Fibroblast of mammary gland (primary cell): ENCODE measurements around the gene MYO1D.

Source experiments
- DNase-seq: peaks from one replicate; pipeline ENCODE4 v3.0.0-alpha.2; 2010; ENCODE audit warnings: low read depth
- H3K4me3 ChIP-seq: 2 replicates; pipeline ENCODE4 v1.5.1; 2011; ENCODE audit warnings: low read depth, mild to moderate bottlenecking, low read length, moderate library complexity; ENCODE audit not compliant: control insufficient read depth
- TF ChIP-seq, protein P1 (sequence below): conservative IDR thresholded peaks from 2 replicates; pipeline ENCODE4 v1.5.1; 2011; ENCODE audit warnings: low read depth, low read length, inconsistent platforms; ENCODE audit not compliant: control insufficient read depth, insufficient read depth

MYO1D gene

GRCh38 chr17:32523017-32523680 is 353.8 kb downstream of the MYO1D start:
- no peak overlapping the region for H3K4me3 ChIP-seq
- no peak for DNase-seq

GRCh38 chr17:32520737-32521404 is 356.1 kb downstream of the MYO1D start:
- TF ChIP-seq, protein P1, sequence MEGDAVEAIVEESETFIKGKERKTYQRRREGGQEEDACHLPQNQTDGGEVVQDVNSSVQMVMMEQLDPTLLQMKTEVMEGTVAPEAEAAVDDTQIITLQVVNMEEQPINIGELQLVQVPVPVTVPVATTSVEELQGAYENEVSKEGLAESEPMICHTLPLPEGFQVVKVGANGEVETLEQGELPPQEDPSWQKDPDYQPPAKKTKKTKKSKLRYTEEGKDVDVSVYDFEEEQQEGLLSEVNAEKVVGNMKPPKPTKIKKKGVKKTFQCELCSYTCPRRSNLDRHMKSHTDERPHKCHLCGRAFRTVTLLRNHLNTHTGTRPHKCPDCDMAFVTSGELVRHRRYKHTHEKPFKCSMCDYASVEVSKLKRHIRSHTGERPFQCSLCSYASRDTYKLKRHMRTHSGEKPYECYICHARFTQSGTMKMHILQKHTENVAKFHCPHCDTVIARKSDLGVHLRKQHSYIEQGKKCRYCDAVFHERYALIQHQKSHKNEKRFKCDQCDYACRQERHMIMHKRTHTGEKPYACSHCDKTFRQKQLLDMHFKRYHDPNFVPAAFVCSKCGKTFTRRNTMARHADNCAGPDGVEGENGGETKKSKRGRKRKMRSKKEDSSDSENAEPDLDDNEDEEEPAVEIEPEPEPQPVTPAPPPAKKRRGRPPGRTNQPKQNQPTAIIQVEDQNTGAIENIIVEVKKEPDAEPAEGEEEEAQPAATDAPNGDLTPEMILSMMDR = no peak
- no peak overlapping the region for H3K4me3 ChIP-seq
- DNase-seq = no peak

More at GRCh38 chr17:32523017-32523680, 353.8 kb downstream of the MYO1D start:
- TF ChIP-seq, protein P1 = no peak

DNA sequence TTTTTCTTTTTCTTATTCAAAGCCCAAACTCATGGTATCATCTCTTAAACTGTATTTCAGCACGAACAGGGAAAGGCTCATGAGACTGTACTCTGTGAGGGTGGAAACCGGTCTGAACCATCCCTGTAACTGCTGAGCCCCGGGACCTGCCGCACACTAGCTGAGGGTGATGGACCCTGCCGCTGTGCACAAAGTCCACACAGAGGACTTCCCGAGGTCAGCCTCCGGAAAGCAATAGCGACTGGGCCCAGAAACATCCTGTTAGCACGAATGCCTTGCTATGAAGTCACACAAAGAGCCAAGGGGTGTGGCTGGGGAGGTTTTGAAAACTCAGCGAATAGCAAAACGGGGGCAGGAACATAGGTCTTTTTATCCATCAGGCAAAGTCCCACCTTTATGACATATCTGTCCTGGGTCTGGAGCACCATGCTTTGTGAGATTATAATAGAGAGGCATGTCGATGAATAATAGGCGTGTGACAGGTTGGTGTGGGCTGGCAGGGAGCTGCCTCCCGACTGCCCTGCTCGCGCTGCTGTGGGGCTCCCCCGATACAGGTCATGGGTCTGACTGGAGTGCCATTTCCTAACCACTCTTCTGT is 356.7 kb downstream of the MYO1D start:
- peak; percentile 17 for DNase-seq
- H3K4me3 ChIP-seq = no peak overlapping the region
- TF ChIP-seq, protein P1 = no peak

GRCh38 chr17:32519228-32520103 is 357.5 kb downstream of the MYO1D start:
- TF ChIP-seq, protein P1 = no peak
- DNase-seq = peak; percentile 27

DNA sequence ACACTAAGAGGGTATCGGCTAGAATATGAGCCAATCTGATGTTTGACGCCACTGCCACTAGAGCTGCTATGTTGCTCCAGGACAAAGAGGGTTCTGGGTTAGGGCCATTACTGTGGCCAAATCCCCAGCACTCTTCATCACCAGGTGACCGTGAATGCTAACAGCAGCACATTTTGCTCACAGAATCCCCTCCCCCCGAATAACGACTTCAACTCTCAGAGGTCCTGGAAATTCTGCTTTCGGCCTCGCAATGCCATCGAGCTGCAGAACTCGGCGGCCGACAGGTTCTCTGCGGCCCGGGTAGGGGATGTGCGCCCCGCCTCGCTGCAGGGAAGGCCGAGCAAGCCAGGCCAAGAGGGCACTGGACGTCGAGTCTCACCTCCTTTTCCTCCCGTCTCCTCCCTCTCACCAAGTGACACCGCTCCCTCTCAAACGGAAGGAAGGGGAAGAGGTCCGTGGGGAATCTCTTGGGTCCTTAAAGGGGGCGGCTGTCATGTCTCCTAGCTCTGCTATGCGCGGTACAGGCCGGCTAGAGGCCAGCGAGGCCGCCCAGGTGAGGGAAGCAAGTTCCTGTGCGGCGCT is 358.2 kb downstream of the MYO1D start:
- TF ChIP-seq, protein P1 = no peak
- peak overlapping the region; percentile 38 for H3K4me3 ChIP-seq
- no peak for DNase-seq

More at GRCh38 chr17:32519228-32520103, 357.5 kb downstream of the MYO1D start:
- peak overlapping the region; percentile 38 for H3K4me3 ChIP-seq

DNA sequence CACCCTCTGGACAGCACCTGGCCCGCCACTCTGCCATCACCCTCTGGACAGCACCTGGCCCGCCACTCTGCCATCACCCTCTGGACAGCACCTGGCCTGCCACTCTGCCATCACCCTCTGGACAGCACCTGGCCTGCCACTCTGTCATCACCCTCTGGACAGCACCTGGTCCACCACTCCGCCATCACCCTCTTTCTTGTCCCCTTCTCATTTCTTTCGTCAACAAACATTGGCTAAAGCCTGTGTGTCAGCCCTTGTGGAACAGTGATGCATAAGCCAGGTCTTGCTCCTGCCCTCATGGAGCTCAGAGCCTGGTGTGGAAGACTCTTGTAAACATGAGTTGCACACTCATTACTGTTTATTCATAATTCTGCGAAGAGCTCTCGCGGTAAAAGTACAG is 358.9 kb downstream of the MYO1D start:
- no peak for DNase-seq

More for the DNA sequence above, 358.9 kb downstream of the MYO1D start:
- TF ChIP-seq, protein P1 = no peak
- no peak overlapping the region for H3K4me3 ChIP-seq
